ENCODE measurements around the gene TPK1.
"Not testable (repeated sequence)": the region's sequence is repeated elsewhere in the genome, so short reads cannot be mapped to it uniquely, and the experiment has no call there.

Gene TPK1

DNA sequence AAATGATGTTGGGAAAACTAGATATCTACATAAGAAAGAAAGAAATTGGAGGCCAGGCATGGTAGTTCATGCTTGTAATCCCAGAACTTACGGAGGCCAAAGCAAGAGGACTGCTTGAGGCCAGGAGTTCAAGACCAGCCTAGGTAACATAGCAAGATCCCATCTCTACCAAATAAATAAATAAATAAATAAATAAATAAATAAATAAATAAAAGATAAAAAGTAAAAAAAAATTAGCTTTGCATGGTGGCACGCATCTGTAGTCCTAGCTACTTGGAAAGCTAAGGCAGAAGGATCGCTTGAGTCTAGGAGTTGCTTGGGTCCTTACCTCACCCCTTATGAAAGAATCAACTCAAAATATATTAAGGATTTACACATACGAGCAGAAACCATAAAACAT, 238.9 kb downstream of the TPK1 start:
- DNase-seq, result no peak

DNA sequence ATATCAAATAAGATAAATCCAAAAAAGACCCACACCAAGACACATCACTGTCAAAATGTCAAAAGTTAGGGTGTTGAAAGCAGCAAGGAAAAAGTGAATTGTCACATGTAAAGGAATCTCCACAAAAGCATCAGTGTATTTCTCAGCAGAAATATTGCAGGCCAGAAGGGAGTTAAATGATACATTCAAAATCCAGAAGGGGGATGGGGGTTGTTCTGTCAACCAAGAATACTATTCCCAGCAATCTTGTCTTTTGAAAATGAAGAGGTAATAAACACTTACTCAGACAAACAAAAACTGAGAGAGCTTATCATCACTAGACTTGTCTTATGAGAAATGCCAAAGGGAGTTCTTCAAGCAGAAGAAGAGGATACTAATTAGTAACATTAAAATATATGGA, 241.3 kb downstream of the TPK1 start:
- no peak for DNase-seq

DNA sequence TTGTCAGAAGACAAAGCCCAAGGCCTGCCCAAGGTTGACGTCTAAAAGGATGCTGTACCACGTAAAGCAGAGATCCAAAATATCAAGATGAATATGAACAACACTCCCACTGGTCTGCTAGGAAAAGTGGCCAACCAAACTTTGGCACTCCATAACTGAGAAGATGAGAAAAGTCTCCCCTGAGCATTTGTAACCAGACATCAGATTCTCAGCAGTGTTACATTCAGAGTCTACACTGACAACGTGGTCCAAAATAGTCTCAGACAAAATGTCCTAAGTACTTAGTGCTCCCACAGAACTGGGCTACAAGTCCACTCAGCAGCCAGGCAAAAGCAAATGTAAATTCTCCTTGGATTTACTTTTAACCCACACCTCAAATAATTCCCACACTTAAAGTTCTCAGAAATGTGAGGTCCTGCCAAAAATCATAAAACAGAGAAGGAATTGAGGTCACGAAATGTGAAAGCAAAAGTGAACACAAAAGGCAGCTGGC, 247.2 kb downstream of the TPK1 start:
- no peak for DNase-seq

DNA sequence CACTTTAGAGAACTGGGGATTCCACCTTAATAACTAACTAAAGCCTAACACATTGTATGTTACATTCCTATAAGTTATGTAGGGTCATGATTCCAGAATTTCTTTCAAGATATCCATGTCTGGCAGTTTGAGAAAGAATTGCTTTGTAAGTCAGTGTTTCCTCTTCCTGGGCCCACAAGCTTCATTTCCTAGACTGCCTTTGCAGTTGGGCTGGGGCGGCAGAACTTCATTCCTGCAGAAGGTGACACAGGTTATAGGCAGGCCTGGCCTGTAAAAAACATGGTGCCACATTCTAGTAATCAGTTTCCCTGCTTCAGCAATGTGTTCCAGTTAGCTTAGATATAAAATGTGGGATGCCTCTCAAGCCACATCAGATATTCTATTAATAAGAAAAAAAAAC, 248.2 kb downstream of the TPK1 start:
- DNase-seq, result no peak

DNA sequence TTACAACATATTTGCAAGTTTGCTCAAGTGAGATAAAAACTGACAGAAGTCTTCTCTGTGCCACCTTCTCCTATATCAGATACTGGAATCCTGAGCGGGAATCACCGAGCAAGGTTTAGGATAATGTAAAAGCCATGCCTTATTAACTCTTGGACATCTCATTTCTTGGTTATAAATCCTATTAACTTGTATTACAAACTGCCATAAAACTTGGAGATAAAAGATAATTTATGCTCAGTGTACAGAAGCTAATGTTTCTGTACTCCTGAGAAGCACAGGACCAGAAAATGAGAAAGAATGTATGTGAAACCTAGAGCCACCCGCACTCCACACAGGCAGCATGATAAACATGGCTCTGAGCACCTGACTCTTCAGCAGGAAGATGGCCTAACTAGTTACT, 251.1 kb downstream of the TPK1 start:
- DNase-seq, result no peak

DNA sequence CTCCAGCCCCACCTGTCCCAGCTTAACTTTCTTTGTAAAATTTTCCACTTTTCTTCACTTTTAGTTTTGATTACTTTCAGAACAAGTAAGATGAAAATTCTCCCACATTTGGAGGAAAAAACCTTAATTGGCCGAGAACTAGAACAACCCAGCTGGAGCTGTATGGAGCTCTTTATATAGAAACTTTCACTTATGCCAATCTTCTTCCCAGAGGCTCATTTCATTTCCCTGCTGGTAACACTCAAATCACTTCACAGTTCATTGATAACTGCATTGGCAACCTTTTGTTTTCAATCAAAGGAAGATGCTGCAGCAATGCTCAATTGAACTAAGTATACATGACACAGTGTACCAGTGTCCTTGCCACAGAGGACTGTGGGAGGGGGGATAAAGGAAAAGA, 256.2 kb downstream of the TPK1 start:
- no peak for DNase-seq

DNA sequence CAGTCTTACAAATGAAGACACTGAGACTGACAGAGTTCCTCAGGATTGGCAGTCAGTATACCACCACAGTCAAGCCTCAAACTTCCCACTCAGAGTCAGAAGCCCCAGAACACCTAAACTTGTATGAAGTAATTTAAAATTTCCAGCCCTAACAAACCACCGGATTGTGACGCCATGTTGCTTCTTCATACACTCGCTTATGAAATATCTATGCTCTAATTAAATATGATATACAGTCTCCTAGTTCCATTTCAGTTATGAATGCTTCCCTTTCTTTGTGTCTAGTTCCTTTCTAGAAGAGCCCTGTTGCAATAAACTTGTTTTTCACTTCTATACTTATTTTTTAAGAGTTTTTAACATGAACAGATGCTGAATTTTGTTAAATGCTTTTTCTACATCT, 260.4 kb downstream of the TPK1 start:
- no peak for DNase-seq

DNA sequence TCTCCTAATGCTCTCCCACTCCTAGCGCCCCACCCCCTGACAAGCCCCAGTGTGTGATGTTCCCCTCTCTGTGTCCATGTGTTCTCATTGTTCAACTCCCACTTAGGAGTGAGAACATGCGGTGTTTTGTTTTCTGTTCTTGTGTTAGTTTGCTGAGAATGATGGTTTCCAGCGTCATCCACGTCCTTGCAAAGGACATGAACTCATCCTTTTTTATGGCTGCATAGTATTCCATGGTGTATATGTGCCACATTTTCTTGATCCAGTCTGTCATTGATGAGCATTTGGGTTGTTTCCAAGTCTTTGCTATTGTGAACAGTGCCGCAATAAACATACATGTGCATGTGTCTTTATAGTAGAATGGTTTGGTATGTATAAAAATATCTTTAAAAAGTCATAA, 261.1 kb downstream of the TPK1 start:
- DNase-seq, result not testable (repeated sequence)

DNA sequence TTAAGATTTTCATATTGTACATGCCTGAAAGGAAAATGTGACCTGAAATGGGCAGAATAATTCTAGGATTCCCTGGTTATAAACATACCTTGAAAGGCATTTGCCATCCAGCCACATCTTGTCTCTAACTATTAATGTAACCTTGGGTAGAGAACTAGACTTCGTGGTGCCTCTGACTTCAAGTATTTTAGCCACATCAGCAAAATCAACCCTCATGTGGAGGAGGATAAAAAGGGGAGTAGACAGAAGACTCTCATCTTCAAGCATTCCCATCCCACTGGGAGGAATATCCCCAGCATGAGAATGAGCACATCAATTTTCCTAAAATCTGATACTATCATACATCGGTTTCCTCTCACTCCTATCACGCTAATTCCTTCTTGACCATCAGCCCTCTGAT, 267.6 kb downstream of the TPK1 start:
- no peak for DNase-seq

DNA sequence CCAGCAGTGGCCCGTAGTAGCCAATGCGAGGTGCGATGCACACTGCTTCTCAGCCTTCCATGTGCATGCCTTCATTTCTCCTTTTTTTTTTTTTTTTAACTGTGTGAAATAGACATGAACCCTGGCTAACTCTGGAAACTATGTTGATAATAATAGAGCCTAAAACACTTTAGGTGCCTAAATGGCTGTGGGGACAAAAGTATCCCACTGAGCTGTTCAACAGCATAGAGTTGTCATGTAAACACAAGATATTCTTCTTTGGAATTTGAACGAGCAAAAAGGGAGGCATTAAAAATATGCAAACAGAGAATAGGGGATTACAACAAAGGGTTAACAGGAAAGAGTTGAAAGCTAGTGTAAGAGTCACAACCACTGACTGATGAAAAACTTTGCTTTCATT, 270.3 kb downstream of the TPK1 start:
- DNase-seq, result no peak

DNA sequence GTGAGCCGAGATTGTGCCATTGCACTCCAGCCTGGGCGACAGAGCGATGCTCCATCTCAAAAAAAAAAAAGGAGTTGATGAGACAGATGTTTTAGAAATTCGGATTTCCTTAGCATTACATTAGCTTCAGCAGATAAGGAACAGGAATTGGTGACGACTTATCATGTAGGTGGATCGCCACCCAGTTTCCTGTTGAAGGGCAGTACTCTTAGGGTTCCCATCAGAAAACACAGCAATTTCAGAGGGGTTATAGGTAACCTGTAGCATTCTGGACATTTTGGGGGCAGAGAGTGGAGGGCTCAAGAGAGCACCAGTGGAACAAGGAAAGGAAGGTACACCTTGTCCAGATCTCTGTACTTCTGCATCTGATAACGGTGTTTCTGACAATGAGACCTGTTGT, 286.0 kb downstream of the TPK1 start:
- no peak for DNase-seq

DNA sequence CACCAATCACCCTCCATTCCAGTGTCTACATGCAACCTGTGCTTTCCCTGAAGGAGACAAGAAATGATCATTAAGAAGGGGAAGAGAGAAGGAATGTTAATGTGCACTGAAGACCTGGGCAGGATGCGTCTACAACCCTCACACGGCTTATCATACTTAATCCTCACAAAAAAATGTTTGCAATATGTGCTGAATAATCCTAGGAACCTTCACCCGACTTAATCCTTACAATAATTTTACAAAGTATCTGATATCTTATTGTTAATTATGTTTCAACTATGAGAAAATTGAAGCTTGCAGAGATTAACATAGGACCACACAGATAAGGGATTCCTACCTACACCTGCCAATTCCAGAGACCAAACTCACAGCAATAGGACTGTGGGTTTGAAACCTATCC, 287.3 kb downstream of the TPK1 start:
- DNase-seq, result no peak

DNA sequence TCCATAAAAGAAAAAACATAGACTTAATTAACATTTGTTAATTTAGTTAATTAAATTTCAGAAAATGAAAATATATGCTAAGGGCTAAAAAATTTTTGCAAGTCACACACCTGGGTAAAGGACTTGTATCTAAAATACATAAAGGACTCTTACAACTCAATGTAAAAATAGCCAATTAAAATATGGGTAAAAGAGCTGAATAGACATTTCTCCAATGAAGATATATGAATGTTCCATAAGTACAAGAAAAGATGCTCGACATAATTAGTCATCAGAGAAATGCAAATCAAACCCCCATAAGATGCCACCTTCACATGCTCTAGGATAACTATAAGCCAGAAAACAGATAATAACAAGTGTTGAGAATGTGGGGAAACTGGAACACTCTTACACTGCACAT, 288.0 kb downstream of the TPK1 start:
- DNase-seq, result no peak

DNA sequence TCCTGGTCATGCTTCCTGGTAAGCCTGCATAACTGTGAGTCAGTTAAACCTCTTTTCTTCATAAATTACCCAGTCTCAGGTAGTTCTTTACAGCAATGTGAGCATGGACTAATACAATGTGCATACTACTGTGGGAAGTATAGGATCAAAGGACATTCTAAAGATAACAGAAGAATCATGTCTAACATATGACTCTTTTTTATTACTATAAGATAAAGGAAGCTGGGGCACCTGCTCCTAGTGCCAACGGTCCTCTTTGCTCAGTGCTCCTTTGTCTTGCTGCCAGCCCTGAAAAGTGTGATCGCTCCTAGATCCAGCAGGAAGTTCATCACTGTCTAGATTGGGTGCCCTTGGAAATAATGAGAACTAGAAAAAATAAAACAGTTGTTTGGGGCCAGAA, 289.1 kb downstream of the TPK1 start:
- no peak for DNase-seq

DNA sequence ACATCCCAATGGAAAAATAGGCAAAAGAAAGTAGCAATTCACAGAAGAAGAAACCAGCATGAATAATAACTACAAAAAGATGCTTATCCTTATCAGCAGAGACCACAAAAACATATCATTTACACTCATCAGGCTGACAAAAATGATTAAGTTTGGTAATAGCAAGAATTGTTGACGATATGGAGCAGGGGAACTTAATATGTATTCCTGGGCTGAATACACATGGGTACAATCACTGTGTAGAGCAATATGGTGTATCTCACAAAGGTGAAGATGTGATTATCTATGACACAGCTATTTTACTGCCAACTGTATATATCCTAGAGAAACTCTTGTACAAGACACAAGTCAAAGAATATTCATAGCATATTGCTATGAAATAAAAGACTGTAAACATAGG, 290.5 kb downstream of the TPK1 start:
- DNase-seq, result no peak

DNA sequence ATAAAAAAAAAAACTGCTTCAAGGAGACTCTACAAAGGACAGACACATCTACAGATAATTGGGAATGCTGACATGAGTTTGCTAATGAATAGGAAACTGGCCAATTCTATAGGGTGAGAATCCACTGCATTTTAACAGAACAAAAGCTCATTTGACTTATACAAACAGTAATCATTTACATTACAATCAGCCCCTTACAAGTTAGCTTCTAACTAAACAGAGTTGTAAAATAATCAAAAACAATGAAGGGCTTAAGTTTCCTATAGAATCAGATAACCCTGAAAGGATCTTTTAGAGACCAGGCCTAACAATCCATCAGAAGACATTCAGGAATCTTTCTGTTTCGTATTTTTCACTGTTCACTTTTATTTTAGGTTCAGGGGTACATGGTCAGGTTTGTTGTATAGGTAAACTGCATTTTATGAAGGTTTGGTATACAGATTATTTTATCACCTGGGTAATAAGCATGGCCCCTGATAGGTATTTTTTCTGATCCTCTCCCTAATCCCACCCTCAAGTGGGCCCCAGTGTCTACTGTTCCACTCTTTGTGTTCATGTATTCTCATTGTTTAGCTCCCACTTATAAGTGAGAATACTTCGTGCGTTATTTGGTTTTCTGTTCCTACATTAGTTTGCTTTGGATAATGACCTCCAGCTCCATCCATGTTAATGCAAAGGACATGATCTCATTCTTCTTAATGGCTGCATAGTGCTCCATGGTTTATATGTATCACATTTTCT, 301.0 kb downstream of the TPK1 start:
- DNase-seq, result no peak

DNA sequence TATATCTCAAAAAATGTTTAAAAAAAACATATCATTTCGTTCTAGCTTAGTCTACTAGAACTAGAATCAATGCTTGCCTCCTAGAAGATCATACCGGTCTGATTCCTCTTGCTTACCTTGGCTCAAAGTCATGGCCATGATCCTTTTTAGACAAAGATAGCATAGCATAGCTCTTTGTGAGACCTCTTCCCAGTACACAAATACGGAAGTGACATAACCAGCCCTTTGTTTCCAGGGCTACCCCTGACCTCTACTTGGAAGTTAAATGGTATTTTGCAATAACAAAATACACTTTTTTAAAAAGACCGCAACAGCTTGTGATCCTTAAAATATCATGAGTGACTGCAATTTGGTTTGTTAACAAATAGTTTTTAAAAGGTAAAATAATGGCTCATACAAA, 301.7 kb downstream of the TPK1 start:
- DNase-seq, result no peak

DNA sequence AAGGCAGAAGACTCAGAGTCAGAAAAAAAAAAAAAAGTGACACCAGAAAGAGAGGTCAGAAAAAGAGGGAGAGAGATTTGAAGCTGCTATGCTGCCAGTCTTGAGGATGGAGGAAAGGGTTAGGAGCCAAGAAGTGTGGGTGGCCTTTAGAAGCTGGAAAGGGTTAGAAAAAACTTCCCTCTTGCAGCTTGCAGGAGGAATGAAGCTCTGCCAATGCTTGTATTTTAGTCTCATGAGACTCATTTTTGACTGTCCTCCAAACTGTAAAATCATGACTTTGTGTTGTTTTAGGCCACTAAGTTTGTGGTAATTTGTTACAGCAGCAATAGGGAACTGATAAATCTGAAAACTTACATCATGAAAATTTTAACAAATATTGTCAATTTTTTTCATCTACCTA, 304.7 kb downstream of the TPK1 start:
- DNase-seq, result peak; percentile 12

DNA sequence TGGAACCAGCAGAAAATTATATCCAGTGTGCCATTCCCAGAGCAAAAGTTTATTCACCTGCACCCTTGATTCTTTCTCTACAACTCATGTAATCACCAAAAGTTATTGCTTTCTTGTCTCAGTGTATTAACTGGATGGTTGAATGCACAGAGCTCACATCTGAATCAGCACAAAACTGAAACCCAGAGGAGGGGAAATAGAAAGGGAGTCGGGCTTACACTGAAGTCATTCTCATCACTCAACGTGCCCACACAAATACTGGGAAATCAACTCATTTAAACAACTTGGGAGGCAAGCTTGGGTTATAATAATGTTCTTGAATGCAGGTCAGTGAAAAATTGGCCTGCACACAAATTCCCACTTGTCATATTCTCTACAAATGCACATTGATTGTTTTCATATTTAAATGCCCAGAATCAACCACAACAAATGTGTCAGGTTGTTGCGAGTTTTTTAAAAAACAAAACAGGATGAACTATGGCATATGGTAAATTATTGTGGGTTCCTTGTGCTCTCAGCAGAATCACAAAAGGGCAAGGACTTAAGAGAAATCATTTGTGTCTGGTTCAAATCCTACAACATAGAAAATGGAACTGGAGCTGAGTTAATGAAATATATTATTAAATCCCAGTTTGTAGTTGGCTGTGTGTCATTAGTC, 306.5 kb downstream of the TPK1 start:
- DNase-seq, result no peak

DNA sequence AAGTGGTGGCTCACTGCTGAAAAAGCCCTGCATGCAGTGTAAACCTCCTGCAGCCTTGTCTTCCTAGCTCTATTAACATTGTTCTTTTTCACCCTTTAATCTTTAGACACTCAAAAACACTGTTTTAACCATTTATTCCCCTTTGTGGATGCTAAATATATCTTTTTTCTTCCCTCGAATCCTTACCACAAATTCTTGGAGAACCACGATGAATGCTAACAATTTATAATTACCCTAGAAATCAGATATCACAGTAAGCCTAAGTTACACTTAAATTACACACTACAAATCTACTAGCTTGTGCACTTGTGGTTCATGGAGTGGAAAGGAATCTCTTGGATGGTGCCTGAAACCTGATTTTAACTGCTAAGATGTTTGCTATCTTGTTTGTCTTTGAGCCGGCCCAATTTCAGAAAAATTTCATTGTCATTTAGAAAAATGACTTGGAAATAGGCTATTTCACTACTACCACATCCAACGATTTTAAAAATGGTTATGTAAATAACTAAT, 307.3 kb downstream of the TPK1 start:
- DNase-seq, result peak; percentile 58

DNA sequence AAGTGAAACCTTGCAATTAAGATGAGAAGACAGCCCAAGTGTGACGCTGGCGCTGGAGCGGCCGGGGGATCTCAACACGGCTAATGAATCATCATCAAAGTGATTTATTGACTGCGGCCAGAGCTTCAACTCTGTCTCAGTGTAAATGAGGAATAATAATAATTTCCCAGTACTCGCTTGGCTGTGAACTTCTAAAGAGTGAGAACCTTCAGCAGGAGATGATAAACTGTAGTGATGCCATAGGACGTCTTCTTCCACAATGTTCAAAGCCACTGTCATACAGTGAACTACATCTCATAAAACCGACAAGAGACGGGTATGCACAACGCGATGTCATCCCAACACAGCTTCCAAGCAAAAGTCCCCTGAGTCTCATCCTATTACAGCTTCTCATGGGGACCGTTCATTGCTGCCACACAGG, 308.8 kb downstream of the TPK1 start:
- DNase-seq, result peak; percentile 62

DNA sequence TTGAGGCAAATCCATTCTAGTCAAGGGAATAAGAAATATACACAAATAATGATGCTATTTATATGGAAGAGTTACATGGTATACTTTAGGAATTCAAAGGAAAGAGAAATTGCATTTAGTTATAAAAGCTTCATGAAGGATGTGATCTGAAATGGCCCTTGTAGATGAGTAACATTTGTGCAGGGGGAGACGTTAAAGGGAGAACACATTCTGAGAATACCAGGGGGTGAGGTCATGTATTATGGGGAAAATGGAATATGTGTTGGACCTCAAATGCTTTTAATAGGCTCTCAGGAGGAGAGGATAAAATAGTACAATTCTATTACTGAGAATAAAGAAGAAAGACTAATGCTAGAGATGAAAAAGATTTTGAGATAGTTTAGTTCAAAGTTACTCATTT, 309.9 kb downstream of the TPK1 start:
- DNase-seq, result peak; percentile 49

DNA sequence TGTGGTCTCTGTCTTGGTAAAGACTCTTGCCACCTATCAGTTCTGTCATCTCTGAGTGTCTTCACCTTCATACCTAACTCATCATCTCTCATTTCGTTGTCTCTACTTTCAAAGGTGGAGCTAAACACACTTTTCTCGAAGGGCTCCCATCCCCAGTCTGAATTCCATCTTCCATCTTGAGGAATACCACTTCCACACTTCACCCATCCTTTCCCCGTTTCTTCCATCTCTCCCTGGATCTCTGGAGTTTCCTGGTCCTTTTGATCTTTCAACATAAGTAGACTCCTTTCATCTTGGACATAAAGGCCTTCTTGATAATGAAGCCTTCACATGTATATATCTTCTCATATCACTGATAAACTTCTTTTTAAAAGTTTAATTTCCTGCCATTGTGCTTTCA, 311.6 kb downstream of the TPK1 start:
- DNase-seq, result no peak

DNA sequence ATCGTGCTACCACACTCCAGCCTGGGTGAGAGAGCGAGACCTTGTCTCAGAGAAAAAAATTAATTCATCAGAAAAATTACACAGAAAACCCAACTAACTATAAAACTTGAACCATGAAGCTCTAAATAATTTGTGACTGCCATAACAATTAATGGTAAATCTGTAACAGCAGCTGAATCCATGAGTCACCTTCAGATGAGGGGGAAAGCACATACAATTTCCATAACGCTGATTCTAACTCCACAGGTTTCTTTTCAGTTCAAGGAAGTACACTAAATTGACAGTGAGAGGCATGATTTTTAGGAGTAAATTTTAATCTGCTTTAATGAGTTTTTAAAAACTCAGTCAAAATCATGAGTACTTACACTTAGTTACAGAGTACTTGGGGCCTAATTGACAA, 312.2 kb downstream of the TPK1 start:
- DNase-seq, result no peak

DNA sequence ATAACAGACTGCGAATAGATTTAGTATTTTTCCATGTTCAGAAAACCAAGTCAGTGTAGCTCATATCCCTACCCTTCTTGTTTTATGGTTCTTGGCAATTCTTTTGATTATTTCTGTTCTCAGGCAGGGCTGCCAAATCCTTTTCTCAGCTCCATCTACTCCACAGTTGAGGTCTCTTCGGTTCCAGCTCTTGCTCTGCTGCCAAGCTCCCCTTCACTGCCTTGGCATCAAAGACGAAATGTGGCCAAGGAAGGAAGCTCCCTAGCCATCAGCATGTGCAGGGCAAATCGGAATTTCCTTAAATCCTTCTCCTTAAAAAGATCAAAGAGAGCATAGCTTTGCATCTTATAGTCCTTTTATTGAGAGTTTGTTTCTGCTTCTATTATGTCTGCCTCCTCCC, 315.9 kb downstream of the TPK1 start:
- no peak for DNase-seq

All from fibroblast of skin of right biceps (primary cell).